NCI-H2107 treated with DMSO at 0.1 percent for 48 hours (cell line): ENCODE data around the gene PCARE.

Source experiments
- DNase-seq: peaks from one replicate; lab custom pipeline; 2025; ENCODE audit not compliant: unreplicated experiment; lab: John Stamatoyannopoulos, UW

PCARE gene

GRCh38 chr2:29039718-29040480 lies 34.4 kb downstream of the PCARE start:
- DNase-seq: no peak

GRCh38 chr2:29035016-29035745 lies 39.1 kb downstream of the PCARE start:
- DNase-seq: no peak

GRCh38 chr2:29033656-29034055 lies 40.7 kb downstream of the PCARE start:
- DNase-seq: no peak

DNA sequence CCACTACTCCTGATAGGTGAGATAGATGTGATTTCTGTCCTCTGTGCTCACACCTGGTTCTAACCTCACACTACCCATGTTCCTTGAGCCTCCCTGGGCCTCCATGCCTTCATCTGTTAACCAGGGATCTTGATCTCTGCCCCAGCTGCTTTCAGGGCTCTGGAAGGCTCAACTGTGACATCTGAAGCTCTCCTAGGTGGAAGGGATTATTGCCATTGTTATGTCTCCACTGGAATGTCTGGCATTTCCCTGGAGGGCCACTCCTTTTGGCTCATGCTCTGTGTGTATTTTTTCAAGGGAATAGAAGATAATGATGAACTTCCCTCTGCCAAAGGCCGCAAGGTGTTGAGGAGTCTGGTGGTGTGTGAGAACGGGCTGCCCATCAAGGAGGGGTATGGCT lies 41.2 kb downstream of the PCARE start:
- DNase-seq: no peak

GRCh38 chr2:29032189-29032588 lies 42.1 kb downstream of the PCARE start:
- no peak for DNase-seq

DNA sequence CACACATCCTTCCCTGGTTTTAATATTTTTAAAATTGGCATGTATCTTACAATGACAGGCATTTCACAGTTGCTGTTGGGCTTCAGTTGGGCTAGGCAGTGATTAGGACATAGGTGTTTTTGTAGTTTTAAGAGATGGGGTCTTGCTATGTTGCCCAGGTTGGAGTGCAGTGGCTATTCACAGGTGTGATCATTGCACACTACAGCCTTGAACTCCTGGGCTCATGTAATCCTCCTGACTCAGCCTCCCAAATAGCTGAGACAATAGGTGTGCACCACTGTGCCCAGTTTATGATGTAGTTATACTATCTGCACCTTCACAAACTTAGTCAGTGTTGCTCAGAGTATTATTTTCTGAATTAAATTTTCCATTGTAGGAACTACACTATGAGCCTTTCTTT lies 43.3 kb downstream of the PCARE start:
- DNase-seq: no peak

DNA sequence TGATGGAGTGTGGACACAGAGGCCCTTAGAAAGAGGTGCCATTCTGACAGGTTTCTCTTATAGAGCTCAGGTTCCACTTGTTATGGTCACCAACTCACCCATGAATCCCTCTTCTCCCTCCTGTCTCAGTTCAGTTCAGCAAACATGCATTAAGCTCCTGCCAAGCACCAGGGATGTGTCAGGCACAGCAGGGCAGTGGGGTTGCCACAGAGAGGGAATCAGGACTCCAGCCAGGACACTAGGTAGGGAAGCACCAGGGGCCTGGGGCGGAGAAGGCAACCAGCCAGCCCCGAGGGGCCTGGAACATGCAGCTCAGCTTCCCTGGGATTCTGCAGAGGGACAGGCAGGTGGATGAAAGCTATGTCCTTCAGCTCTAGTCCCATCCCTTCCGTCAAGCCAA lies 48.6 kb downstream of the PCARE start:
- DNase-seq: no peak

DNA sequence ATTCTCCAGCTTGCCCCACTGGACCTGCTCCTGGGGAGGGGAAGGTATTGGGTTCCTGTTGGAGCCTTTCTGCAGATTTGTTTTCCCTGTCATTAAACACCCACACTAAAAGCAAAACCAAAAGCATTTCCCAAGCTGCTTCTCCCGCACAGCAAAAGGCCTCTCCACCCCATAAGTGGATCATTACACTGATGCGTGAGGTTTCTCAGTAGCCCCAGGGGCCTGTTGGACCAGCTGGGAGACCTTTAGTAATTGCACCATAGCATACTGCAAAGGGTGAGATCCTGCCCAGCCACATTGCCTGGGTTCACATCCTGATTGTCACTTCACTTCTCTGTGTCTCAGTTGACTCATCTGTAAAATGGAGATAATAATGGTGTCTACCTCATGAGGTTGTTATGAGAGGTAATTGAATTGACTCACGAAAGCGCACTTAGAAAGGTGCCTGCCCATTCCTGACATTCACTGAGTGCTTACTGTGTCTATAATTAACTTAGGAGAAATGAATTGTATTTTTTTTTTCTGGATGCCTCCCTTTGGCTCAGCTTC lies 49.4 kb downstream of the PCARE start:
- DNase-seq: no peak

- no peak for DNase-seq
These were observed 51.1 kb downstream of the PCARE start for GRCh38 chr2:29023188-29023587.

- no peak for DNase-seq
These were observed 51.6 kb downstream of the PCARE start for GRCh38 chr2:29022679-29023078.

- no peak for DNase-seq
These were observed 52.4 kb downstream of the PCARE start for GRCh38 chr2:29021886-29022285.

DNA sequence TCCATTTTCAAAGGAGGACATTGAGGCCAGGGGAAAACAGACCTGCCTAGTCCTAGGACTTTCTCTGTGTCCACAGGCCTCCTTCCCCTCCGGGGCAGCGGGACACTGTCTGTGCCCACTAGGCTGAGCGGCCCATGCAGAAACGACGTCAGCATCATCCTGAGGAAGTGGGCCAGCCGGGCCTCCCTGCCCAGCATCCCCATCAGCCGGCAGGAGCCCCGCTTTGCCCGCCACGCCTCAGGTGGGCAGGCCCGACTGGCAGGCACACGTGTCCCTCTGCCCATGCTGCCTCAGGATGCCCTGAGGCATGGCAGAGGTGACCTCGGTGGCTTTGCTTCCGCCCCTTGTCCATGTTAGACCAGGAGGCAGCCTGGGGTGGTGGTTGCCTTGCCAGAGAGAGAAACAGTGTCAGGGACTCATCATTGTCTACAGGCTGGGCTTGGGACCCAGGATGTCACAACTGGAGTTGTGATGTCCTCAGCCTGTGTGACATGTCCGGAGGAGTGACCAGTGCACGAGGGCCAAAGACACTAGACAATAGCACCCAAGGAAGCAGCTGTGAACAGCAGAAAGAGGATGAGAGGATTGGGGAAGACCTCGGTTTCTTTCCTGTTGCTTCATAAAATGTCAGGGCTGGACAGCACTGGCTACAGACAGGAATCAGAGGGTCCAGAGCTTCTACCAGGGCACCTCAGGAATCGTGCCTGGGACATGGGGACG lies 56.4 kb downstream of the PCARE start:
- no peak for DNase-seq

DNA sequence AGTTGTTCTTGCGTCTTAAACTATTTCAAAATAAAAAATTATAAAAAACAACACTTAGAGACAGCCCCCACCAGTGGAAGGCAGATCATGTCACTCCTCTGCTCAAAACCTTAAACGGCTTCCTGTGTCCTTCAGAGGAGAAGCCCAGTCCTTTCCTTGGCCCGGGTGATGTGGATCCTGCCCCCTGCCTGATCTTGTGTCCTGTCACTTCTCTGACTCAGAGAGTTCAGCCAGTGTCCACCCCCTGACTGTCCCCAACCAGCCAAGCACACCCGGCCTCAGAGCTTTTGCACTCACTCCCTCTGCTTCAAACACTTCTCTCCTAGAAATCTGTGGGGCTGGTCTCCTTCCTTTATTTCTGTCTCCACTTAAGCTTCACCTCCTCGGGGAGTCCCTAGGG lies 57.8 kb downstream of the PCARE start:
- no peak for DNase-seq

GRCh38 chr2:29015701-29016470 lies 58.4 kb downstream of the PCARE start:
- DNase-seq: no peak

DNA sequence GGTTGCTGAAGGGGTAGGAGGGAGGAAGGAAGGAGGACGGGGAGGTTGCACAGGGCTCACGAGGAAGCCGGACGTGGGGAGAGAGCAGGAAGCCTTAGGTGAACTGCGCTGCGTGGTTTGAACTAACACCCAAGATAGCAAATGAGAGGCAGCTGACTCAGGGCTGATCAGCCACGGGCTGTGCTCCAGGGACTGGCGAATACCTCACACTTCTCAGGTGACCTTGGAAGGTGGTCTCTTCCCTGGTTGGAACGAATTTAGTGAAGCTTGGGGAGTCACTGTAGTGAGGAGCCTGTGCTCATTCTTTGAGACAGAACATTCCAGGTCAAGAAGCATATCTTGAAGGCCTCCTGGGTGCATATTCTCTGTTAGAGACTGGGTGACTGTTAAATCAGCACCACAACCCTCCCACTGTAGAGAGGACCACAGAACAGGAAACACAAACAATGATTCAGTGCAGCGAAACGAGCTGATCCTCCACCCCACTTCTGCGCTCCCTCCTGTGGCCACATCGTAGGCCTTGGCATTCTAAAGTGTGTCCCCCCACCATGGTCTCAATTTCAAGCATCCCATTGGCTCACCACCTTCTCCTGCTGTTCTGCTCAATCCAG lies 59.4 kb downstream of the PCARE start:
- no peak for DNase-seq

DNA sequence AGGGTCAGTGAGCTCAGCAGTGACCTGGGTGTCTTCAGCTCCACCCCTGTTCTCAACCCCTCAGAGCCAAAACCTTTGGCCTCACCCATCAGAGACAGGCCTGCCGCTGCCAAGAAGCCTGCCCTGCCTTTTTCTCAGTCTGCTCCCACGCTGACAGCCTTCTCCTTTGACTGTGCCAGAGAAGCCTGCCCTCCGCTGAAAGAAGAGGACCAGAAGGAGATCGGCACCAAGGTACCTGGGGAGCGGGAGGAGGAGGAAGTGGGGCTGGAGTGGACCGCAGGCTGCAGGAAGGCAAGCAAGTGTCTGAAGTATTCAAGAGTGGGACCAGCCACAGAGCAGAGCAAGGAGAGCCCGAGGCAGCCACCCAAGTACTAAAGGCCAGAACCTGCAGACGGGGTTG lies 60.0 kb downstream of the PCARE start:
- no peak for DNase-seq

DNA sequence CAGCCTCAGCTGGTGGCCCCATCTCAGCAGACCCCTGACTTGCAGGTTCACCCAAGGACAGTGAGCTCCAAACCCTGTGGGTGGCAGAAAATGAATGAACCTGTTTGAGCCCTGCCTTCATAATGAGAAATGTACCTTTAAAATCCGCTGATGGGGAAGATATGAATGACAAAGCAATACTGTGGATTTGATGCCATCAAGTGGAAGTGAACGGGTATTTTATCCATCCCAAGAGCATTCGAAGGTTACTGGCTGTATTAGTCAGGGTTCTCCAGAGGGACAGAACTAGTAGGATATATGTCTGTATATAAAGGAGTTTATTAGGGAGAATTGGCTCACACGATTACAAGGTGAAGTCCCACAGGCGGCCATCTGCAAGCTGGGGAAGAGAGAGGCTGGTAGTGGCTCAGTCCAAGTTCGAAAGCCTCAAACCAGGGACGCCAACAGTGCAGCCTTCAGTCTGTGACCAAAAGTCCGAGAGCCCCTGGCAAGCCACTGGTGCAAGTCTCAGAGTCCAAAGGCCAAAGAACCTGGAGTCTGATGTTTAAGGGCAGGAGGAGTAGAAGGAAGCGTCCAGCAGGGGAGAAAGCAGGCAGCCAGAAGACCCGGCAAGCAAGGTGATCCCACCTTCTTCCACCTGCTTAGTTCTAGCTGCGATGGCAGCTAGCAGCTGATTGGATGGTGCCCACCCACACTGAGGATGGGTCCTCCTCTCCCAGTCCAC lies 61.1 kb downstream of the PCARE start:
- DNase-seq: no peak

- no peak for DNase-seq
These were observed 62.1 kb downstream of the PCARE start for GRCh38 chr2:29012211-29012681.
